HG03025 (cell line): ENCODE results near the gene SEC24A.
"Not testable (repeated sequence)": the region's sequence is repeated elsewhere in the genome, so short reads cannot be mapped to it uniquely, and the experiment has no call there.

Source experiments
- ATAC-seq: cut with Tn5 transposase; IDR thresholded peaks from one replicate; pipeline ENCODE4 v1.9.1; 2021; ENCODE audit warnings: mild to moderate bottlenecking, moderate library complexity; ENCODE audit not compliant: unreplicated experiment, low FRiP score

SEC24A gene

GRCh38 chr5:134738963-134739661 lies 90.5 kb downstream of the SEC24A start:
- ATAC-seq: no peak

GRCh38 chr5:134741052-134741451 lies 92.5 kb downstream of the SEC24A start:
- ATAC-seq: no peak

- no peak for ATAC-seq
Observed at GRCh38 chr5:134742134-134742533, 93.5 kb downstream of the SEC24A start.

- ATAC-seq: no peak
Observed at GRCh38 chr5:134749415-134749814, 100.8 kb downstream of the SEC24A start.

GRCh38 chr5:134758176-134758503 lies 109.6 kb downstream of the SEC24A start:
- peak; percentile 18 for ATAC-seq

GRCh38 chr5:134758504-134759341 lies 110.1 kb downstream of the SEC24A start, which contains the start of gene DDX46:
Gene DDX46 (plus strand): TSS chr5:134758779. CDS start chr5:134758939, 160 bp downstream.
- ATAC-seq: peak; percentile 94

- ATAC-seq: not testable (repeated sequence)
Observed at GRCh38 chr5:134767528-134768291, 119.1 kb downstream of the SEC24A start.

GRCh38 chr5:134769206-134769605 lies 120.6 kb downstream of the SEC24A start:
- no peak for ATAC-seq

GRCh38 chr5:134772461-134773125 lies 124.0 kb downstream of the SEC24A start:
- ATAC-seq: no peak

GRCh38 chr5:134777366-134777765 lies 128.8 kb downstream of the SEC24A start:
- ATAC-seq: no peak
